Mesenchymal stem cell (in vitro differentiated cells and primary cell): ENCODE data around the gene TSPAN9.

ENCODE experiments used
- DNase-seq: peaks from one replicate; pipeline ENCODE4 v3.0.0-alpha.2; 2013
- H2AFZ ChIP-seq: one replicate; pipeline ENCODE4 v1.6.1; 2013; ENCODE audit warnings: low read depth, mild to moderate bottlenecking, control low read depth, inconsistent platforms, low read length, moderate library complexity
- H2AK5ac ChIP-seq: 2 replicates; pipeline ENCODE4 v1.6.1; 2013; ENCODE audit warnings: low read length, moderate library complexity, mild to moderate bottlenecking, inconsistent platforms; ENCODE audit not compliant: severe bottlenecking
- H2BK120ac ChIP-seq: one replicate; pipeline ENCODE4 v1.6.1; 2013; ENCODE audit warnings: low read depth, mild to moderate bottlenecking, inconsistent platforms, low read length, moderate library complexity
- H2BK12ac ChIP-seq, 2 experiments: one replicate each; pipeline ENCODE4 v1.6.1; 2013; ENCODE audit warnings: inconsistent platforms in 2 of 2, low read length in 2 of 2, mild to moderate bottlenecking in 2 of 2, moderate library complexity in 2 of 2, control low read depth in 1 of 2
- H2BK15ac ChIP-seq: one replicate; pipeline ENCODE4 v1.6.1; 2013; ENCODE audit warnings: mild to moderate bottlenecking, low read depth, inconsistent platforms; ENCODE audit not compliant: poor library complexity, severe bottlenecking
- H2BK5ac ChIP-seq: 2 replicates; pipeline ENCODE4 v1.6.1; 2013; ENCODE audit warnings: low read depth, mild to moderate bottlenecking, low read length, control low read depth, inconsistent platforms; ENCODE audit not compliant: poor library complexity, severe bottlenecking
- H3K14ac ChIP-seq, 2 experiments: one replicate each; pipeline ENCODE4 v1.6.1; 2013; ENCODE audit warnings: inconsistent platforms in 2 of 2, low read length in 2 of 2, control low read depth in 1 of 2, mild to moderate bottlenecking in 1 of 2, moderate library complexity in 1 of 2
- H3K18ac ChIP-seq, 2 experiments: one replicate each; pipeline ENCODE4 v1.6.1; 2013; ENCODE audit warnings: inconsistent platforms in 2 of 2, low read length in 2 of 2, control low read depth in 1 of 2, low read depth in 1 of 2, mild to moderate bottlenecking in 1 of 2
- H3K23ac ChIP-seq, 2 experiments: one replicate each; pipeline ENCODE4 v1.6.1; 2013; ENCODE audit warnings: inconsistent platforms in 2 of 2, low read length in 2 of 2, mild to moderate bottlenecking in 2 of 2, moderate library complexity in 2 of 2, control low read depth in 1 of 2
- H3K27ac ChIP-seq: 2 replicates; pipeline ENCODE4 v1.5.1; 2013; ENCODE audit warnings: mild to moderate bottlenecking, moderate library complexity, low read length, control low read depth, inconsistent platforms; ENCODE audit not compliant: poor library complexity, severe bottlenecking
- H3K27me3 ChIP-seq, 2 experiments: 2 replicates each; pipeline versions ENCODE4 v1.6.1 to v1.7.0; 2013; ENCODE audit warnings: low read length in 2 of 2, mild to moderate bottlenecking in 2 of 2, moderate library complexity in 2 of 2, control low read depth in 1 of 2, inconsistent platforms in 1 of 2; ENCODE audit not compliant: control insufficient read depth in 1 of 2, insufficient read depth in 1 of 2
- H3K36me3 ChIP-seq, 2 experiments: 2 replicates each; pipeline versions ENCODE4 v1.6.1 to v1.7.0; 2013; ENCODE audit warnings: low read length in 2 of 2, control low read depth in 1 of 2, inconsistent platforms in 1 of 2, low read depth in 1 of 2, mild to moderate bottlenecking in 1 of 2; ENCODE audit not compliant: insufficient read depth in 2 of 2, control insufficient read depth in 1 of 2
- H3K4ac ChIP-seq, 2 experiments: one replicate each; pipeline ENCODE4 v1.6.1; 2013; ENCODE audit warnings: inconsistent platforms in 2 of 2, low read length in 2 of 2, mild to moderate bottlenecking in 2 of 2, moderate library complexity in 2 of 2, control low read depth in 1 of 2, low read depth in 1 of 2
- H3K4me1 ChIP-seq: 2 replicates; pipeline ENCODE4 v1.6.1; 2013; ENCODE audit warnings: low read depth, low read length, control low read depth; ENCODE audit not compliant: control insufficient read depth, insufficient read depth
- H3K4me2 ChIP-seq: 2 replicates; pipeline ENCODE4 v1.6.1; 2013; ENCODE audit warnings: low read length, mild to moderate bottlenecking, inconsistent platforms; ENCODE audit not compliant: poor library complexity, severe bottlenecking
- H3K4me3 ChIP-seq, 2 experiments: 2 replicates each; pipeline versions ENCODE4 v1.5.1 to v1.7.0; 2013; ENCODE audit warnings: low read length in 2 of 2, mild to moderate bottlenecking in 2 of 2, control low read depth in 1 of 2, low read depth in 1 of 2; ENCODE audit not compliant: insufficient read depth in 1 of 2
- H3K79me1 ChIP-seq: replicated peaks from 2 replicates; pipeline ENCODE4 v1.6.1; 2013; ENCODE audit warnings: mild to moderate bottlenecking, control low read depth, low read length, inconsistent platforms; ENCODE audit not compliant: poor library complexity, severe bottlenecking
- H3K9ac ChIP-seq: 2 replicates; pipeline ENCODE4 v1.7.0; 2013; ENCODE audit warnings: mild to moderate bottlenecking, low read length, moderate library complexity
- H3K9me3 ChIP-seq: 2 replicates; pipeline ENCODE4 v1.7.0; 2013; ENCODE audit warnings: mild to moderate bottlenecking, low read length; ENCODE audit not compliant: control insufficient read depth
- H4K8ac ChIP-seq: one replicate; pipeline ENCODE4 v1.6.1; 2013; ENCODE audit warnings: inconsistent platforms, mild to moderate bottlenecking, low read length, moderate library complexity
- H4K91ac ChIP-seq: one replicate; pipeline ENCODE4 v1.6.1; 2013; ENCODE audit warnings: mild to moderate bottlenecking, low read length, inconsistent platforms
- WGBS: methylation state at CpG from one replicate; pipeline ENCODE4 v1.1.7; 2013; ENCODE audit warnings: mixed read lengths; 5-methylcytosine and 5-hydroxymethylcytosine counted together

TSPAN9 gene

DNA sequence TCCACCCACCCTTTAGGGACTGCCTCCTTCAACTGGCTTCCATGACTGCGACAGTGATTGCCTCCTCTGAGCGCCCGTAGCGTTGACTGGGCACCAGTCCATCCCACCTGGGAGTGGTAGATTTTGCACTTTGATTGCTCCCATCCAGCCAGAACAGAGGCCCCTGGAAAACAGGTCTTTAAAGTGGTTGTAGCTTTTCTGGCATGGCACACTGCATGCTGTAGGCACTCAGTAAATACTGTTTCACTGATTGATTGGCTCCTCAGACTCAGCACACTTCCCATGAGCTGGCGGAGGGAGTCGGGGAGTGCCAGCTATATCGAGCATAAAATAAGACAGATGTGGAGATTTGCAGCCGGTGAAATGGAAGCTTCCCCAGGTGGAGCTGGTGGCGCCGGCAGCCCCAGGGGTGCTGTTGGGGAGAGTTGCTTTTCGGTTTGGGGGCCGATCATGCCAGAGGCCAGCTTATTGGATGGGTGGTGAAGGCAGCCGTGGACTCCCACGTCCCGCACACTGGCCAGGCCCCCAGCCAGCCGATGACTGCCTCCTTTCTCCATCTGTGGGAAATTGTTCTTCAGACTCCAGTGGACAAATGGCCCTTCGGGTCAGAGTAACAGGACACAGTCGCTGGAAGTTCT is 200.2 kb downstream of the TSPAN9 start:
- H4K91ac ChIP-seq = no peak overlapping the region
- H2AFZ ChIP-seq = no peak overlapping the region
- WGBS = 95% methylated on average over 18 of the region's 18 CpGs
- H3K4me3 ChIP-seq = no peak overlapping the region
- H3K79me1 ChIP-seq = peaks cover 16% of the 10 kb centered on the region
- no peak overlapping the region for H3K27ac ChIP-seq
- no peak overlapping the region for H2BK12ac ChIP-seq
- H3K9me3 ChIP-seq = no peaks in the 10 kb centered on the region
- H3K27me3 ChIP-seq = peaks cover 0 to 13% of the 10 kb centered on the region in 2 experiments
- no peak overlapping the region for H3K18ac ChIP-seq
- H4K8ac ChIP-seq = no peak overlapping the region
- no peak overlapping the region for H2BK5ac ChIP-seq
- H2BK15ac ChIP-seq = no peak overlapping the region
- H3K4ac ChIP-seq = no peak overlapping the region
- no peak overlapping the region for H2AK5ac ChIP-seq
- H3K4me2 ChIP-seq = no peak overlapping the region
- no peak overlapping the region for H3K23ac ChIP-seq
- H2BK120ac ChIP-seq = no peak overlapping the region
- no peak overlapping the region for H3K14ac ChIP-seq
- H3K36me3 ChIP-seq = peaks cover 0 to 55% of the 10 kb centered on the region in 2 experiments
- peaks cover 24% of the 10 kb centered on the region for H3K4me1 ChIP-seq
- no peak for DNase-seq
- H3K9ac ChIP-seq = no peak overlapping the region

- WGBS = 88% methylated on average over 4 of the region's 5 CpGs
- peaks cover 0 to 10% of the 10 kb centered on the region in 2 experiments for H3K27me3 ChIP-seq
Observed at GRCh38 chr12:3278681-3279414, 201.7 kb downstream of the TSPAN9 start.

DNA sequence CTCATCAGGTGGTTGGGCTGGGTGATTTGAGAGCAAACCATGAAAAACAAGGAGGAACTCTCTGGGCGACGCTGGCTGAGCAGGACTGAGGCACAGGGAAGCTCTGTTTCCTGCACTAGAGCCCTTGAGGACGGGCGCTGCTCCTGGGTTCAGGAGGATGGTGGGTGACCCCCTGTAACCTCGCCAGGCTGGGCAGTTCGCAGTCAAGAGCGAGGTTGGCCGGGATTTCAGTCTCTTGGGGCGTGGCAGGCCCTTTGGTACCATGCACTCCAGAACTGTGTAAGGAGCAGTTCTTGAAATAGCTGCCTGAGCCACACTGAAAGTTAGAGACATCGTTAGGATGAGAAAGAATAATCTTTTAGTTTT is 202.2 kb downstream of the TSPAN9 start:
- H3K36me3 ChIP-seq = peaks cover 0 to 64% of the 10 kb centered on the region in 2 experiments
- peaks cover 8% of the 10 kb centered on the region for H3K4me1 ChIP-seq
- peaks cover 0 to 10% of the 10 kb centered on the region in 2 experiments for H3K27me3 ChIP-seq
- H4K91ac ChIP-seq = no peak overlapping the region
- no peak overlapping the region for H3K9ac ChIP-seq
- H2BK15ac ChIP-seq = no peak overlapping the region
- H3K9me3 ChIP-seq = no peaks in the 10 kb centered on the region
- H3K27ac ChIP-seq = no peak overlapping the region
- 93% methylated on average over 10 of the region's 10 CpGs for WGBS
- no peak overlapping the region for H3K4me3 ChIP-seq
- no peak overlapping the region for H2BK120ac ChIP-seq
- no peak overlapping the region for H3K4me2 ChIP-seq
- no peak overlapping the region for H2BK5ac ChIP-seq
- DNase-seq = no peak
- no peak overlapping the region for H2BK12ac ChIP-seq
- peaks cover 14% of the 10 kb centered on the region for H3K79me1 ChIP-seq
- no peak overlapping the region for H3K18ac ChIP-seq
- no peak overlapping the region for H2AFZ ChIP-seq
- no peak overlapping the region for H3K14ac ChIP-seq
- H3K23ac ChIP-seq = no peak overlapping the region
- H3K4ac ChIP-seq = no peak overlapping the region
- no peak overlapping the region for H2AK5ac ChIP-seq
- H4K8ac ChIP-seq = no peak overlapping the region

More at GRCh38 chr12:3278681-3279414, 201.7 kb downstream of the TSPAN9 start:
- Histone ChIP-seq H4K8ac (no peak overlapping the region), H3K4ac (no peak overlapping the region), H3K14ac (no peak overlapping the region), H3K36me3 (peaks cover 0 to 62% of the 10 kb centered on the region in 2 experiments), H3K4me3 (no peak overlapping the region), H2BK120ac (no peak overlapping the region), H3K27ac (no peak overlapping the region), H3K4me1 (peaks cover 13% of the 10 kb centered on the region), H3K4me2 (no peak overlapping the region), H3K79me1 (peaks cover 16% of the 10 kb centered on the region), H3K9ac (no peak overlapping the region), H3K18ac (no peak overlapping the region), H3K9me3 (no peaks in the 10 kb centered on the region), H2AFZ (no peak overlapping the region), H3K23ac (no peak overlapping the region), H2BK15ac (no peak overlapping the region), H2AK5ac (no peak overlapping the region), H4K91ac (no peak overlapping the region), H2BK5ac (no peak overlapping the region), H2BK12ac (no peak overlapping the region)
- no peak for DNase-seq

- H2AK5ac ChIP-seq = no peak overlapping the region
- H3K14ac ChIP-seq = no peak overlapping the region
- H3K4me1 ChIP-seq = peaks cover 4% of the 10 kb centered on the region
- no peak overlapping the region for H3K18ac ChIP-seq
- H3K9ac ChIP-seq = no peak overlapping the region
- no peak for DNase-seq
- H2AFZ ChIP-seq = no peak overlapping the region
- H3K27me3 ChIP-seq = peaks cover 0 to 10% of the 10 kb centered on the region in 2 experiments
- WGBS = 88% methylated on average over 8 of the region's 8 CpGs
- no peak overlapping the region for H3K4me3 ChIP-seq
- H3K4me2 ChIP-seq = no peak overlapping the region
- no peaks in the 10 kb centered on the region for H3K9me3 ChIP-seq
- no peak overlapping the region for H3K4ac ChIP-seq
- no peak overlapping the region for H3K23ac ChIP-seq
- no peak overlapping the region for H2BK5ac ChIP-seq
- H3K36me3 ChIP-seq = peaks cover 0 to 64% of the 10 kb centered on the region in 2 experiments
- H2BK15ac ChIP-seq = no peak overlapping the region
- H2BK12ac ChIP-seq = no peak overlapping the region
- no peak overlapping the region for H4K8ac ChIP-seq
- H3K79me1 ChIP-seq = peaks cover 11% of the 10 kb centered on the region
- no peak overlapping the region for H2BK120ac ChIP-seq
- no peak overlapping the region for H4K91ac ChIP-seq
- no peak overlapping the region for H3K27ac ChIP-seq
Observed at GRCh38 chr12:3279832-3280231, 202.7 kb downstream of the TSPAN9 start.
